ENCODE results near the gene FGF22.

FGF22 gene

GRCh38 chr19:633786-634639, 5.7 kb upstream of the FGF22 start:
- peak overlapping the region; percentile 99 to 100 for H3K4me3 ChIP-seq (ENCODE audit: low read depth in 1 of 2, low read length in 2 of 2)

GRCh38 chr19:634975-635652, 4.6 kb upstream of the FGF22 start:
- peaks cover 35% of the 10 kb centered on the region for H3K4me1 ChIP-seq (ENCODE audit: insufficient read depth, low read length)
- DNase-seq (no peak), ATAC-seq (ENCODE audit: insufficient read depth, low read depth) (no peak)
- H3K79me2 ChIP-seq (ENCODE audit: insufficient read depth, low read length) = peaks cover 40% of the 10 kb centered on the region
- H3K9ac ChIP-seq (ENCODE audit: low read depth, low read length) = no peak overlapping the region
- 0 out of 2 replicates have a peak overlapping the region, but pooled peaks have one; percentile 100 for H3K4me2 ChIP-seq (ENCODE audit: insufficient read depth, low read length)
- peaks cover 12% of the 10 kb centered on the region for H4K20me1 ChIP-seq (ENCODE audit: insufficient read depth, low read length)
- TF ChIP-seq CTCF (IDR thresholded peaks at IDR 0.05; ENCODE audit: borderline replicate concordance, extremely low read depth, low read length, poor library complexity, severe bottlenecking) (no peak), EZH2 (IDR thresholded peaks at IDR 0.05; ENCODE audit: borderline replicate concordance, low read depth, low read length, severe bottlenecking) (no peak)
- H2AFZ ChIP-seq (ENCODE audit: low read depth, low read length) = no peak overlapping the region
- no peaks in the 10 kb centered on the region for H3K9me3 ChIP-seq (ENCODE audit: insufficient read depth, low read length, severe bottlenecking)
- H3K4me3 ChIP-seq (ENCODE audit: low read depth in 1 of 2, low read length in 2 of 2) = no peak overlapping the region
- H3K36me3 ChIP-seq (ENCODE audit: insufficient read depth, low read length) = peaks cover 13% of the 10 kb centered on the region
- no peaks in the 10 kb centered on the region for H3K27me3 ChIP-seq (ENCODE audit: insufficient read depth, low read length, poor library complexity)
- H3K27ac ChIP-seq (ENCODE audit: low read length) = no peak overlapping the region

More at GRCh38 chr19:633786-634639, 5.7 kb upstream of the FGF22 start:
- TF ChIP-seq CTCF (IDR thresholded peaks at IDR 0.05; ENCODE audit: borderline replicate concordance, extremely low read depth, low read length, poor library complexity, severe bottlenecking) = no peak
- no peak for TF ChIP-seq EZH2 (IDR thresholded peaks at IDR 0.05; ENCODE audit: borderline replicate concordance, low read depth, low read length, severe bottlenecking)
- Histone ChIP-seq H3K36me3 (ENCODE audit: insufficient read depth, low read length) (peaks cover 21% of the 10 kb centered on the region), H2AFZ (ENCODE audit: low read depth, low read length) (peak overlapping the region; percentile 94), H3K4me1 (ENCODE audit: insufficient read depth, low read length) (peaks cover 38% of the 10 kb centered on the region), H3K9ac (ENCODE audit: low read depth, low read length) (peak overlapping the region; percentile 94), H3K27ac (ENCODE audit: low read length) (peak overlapping the region; percentile 81), H3K27me3 (ENCODE audit: insufficient read depth, low read length, poor library complexity) (no peaks in the 10 kb centered on the region), H3K79me2 (ENCODE audit: insufficient read depth, low read length) (peaks cover 46% of the 10 kb centered on the region), H4K20me1 (ENCODE audit: insufficient read depth, low read length) (peaks cover 20% of the 10 kb centered on the region), H3K9me3 (ENCODE audit: insufficient read depth, low read length, severe bottlenecking) (no peaks in the 10 kb centered on the region), H3K4me2 (ENCODE audit: insufficient read depth, low read length) (peak overlapping the region; percentile 100)
- DNase-seq = no peak
- no peak; the same call in 1 of the 3 replicates for ATAC-seq (ENCODE audit: insufficient read depth, low read depth)

GRCh38 chr19:638906-639252, 800 bp upstream of the FGF22 start:
- no peak overlapping the region for H3K27ac ChIP-seq (ENCODE audit: low read length)
- no peaks in the 10 kb centered on the region for H3K36me3 ChIP-seq (ENCODE audit: insufficient read depth, low read length)
- H3K27me3 ChIP-seq (ENCODE audit: insufficient read depth, low read length, poor library complexity) = no peaks in the 10 kb centered on the region
- H2AFZ ChIP-seq (ENCODE audit: low read depth, low read length) = no peak overlapping the region
- H3K4me2 ChIP-seq (ENCODE audit: insufficient read depth, low read length) = no peak overlapping the region
- H3K9me3 ChIP-seq (ENCODE audit: insufficient read depth, low read length, severe bottlenecking) = no peaks in the 10 kb centered on the region
- H3K79me2 ChIP-seq (ENCODE audit: insufficient read depth, low read length) = peaks cover 6% of the 10 kb centered on the region
- no peak overlapping the region for H3K9ac ChIP-seq (ENCODE audit: low read depth, low read length)
- 0 out of 2 replicates have a peak, but pooled peaks cover 2% of the 10 kb centered on the region for H4K20me1 ChIP-seq (ENCODE audit: insufficient read depth, low read length)
- H3K4me1 ChIP-seq (ENCODE audit: insufficient read depth, low read length) = peaks cover 11% of the 10 kb centered on the region
- ATAC-seq (ENCODE audit: insufficient read depth, low read depth) (no peak), DNase-seq (no peak)
- TF ChIP-seq CTCF (IDR thresholded peaks at IDR 0.05; ENCODE audit: borderline replicate concordance, extremely low read depth, low read length, poor library complexity, severe bottlenecking) (no peak), EZH2 (IDR thresholded peaks at IDR 0.05; ENCODE audit: borderline replicate concordance, low read depth, low read length, severe bottlenecking) (no peak)
- H3K4me3 ChIP-seq (ENCODE audit: low read depth in 1 of 2, low read length in 2 of 2) = no peak overlapping the region
